ENCODE results near the gene NCK2.

The NCK2 gene

GRCh38 chr2:105854972-105855371 is 110.3 kb downstream of the NCK2 start:
- DNase-seq: no peak

GRCh38 chr2:105856581-105856980 is 111.9 kb downstream of the NCK2 start:
- no peak for DNase-seq

GRCh38 chr2:105857076-105857740 is 112.5 kb downstream of the NCK2 start:
- peak in 1 of 3 donors; percentile 31 for DNase-seq

GRCh38 chr2:105858868-105859693 is 114.4 kb downstream of the NCK2 start:
- no peak for DNase-seq

- DNase-seq: no peak
These were observed 114.9 kb downstream of the NCK2 start for GRCh38 chr2:105859694-105859951.

GRCh38 chr2:105860567-105860966 is 115.9 kb downstream of the NCK2 start:
- no peak for DNase-seq

- DNase-seq: no peak
These were observed 116.5 kb downstream of the NCK2 start for GRCh38 chr2:105861200-105861599.

GRCh38 chr2:105862843-105863242 is 118.1 kb downstream of the NCK2 start:
- DNase-seq: no peak

- peak in 2 of 3 donors; percentile 32 to 35 for DNase-seq
These were observed 119.5 kb downstream of the NCK2 start for GRCh38 chr2:105864262-105864661.

GRCh38 chr2:105865222-105865913 is 120.7 kb downstream of the NCK2 start:
- DNase-seq: peak; percentile 36 to 47 (median 36)

- DNase-seq: peak; percentile 13 to 53 (median 47)
These were observed 121.8 kb downstream of the NCK2 start for GRCh38 chr2:105866216-105867185.

GRCh38 chr2:105867587-105867986 is 122.9 kb downstream of the NCK2 start:
- DNase-seq: peak; percentile 18 to 50 (median 30)

GRCh38 chr2:105868060-105868459 is 123.3 kb downstream of the NCK2 start:
- peak; percentile 89 to 95 (median 92) for DNase-seq

- no peak for DNase-seq
These were observed 124.6 kb downstream of the NCK2 start for GRCh38 chr2:105869341-105869740.

- peak in 1 of 3 donors; percentile 27 for DNase-seq
These were observed 125.3 kb downstream of the NCK2 start for GRCh38 chr2:105870062-105870461.

GRCh38 chr2:105870858-105871257 is 126.1 kb downstream of the NCK2 start:
- no peak for DNase-seq

GRCh38 chr2:105872142-105872728 is 127.5 kb downstream of the NCK2 start:
- no peak for DNase-seq

- DNase-seq: no peak
These were observed 128.1 kb downstream of the NCK2 start for GRCh38 chr2:105872830-105873229.

GRCh38 chr2:105873281-105873680 is 128.6 kb downstream of the NCK2 start:
- peak; percentile 31 to 52 (median 45) for DNase-seq

- DNase-seq: peak; percentile 96 to 98 (median 97)
These were observed 129.0 kb downstream of the NCK2 start for GRCh38 chr2:105873721-105874120.

GRCh38 chr2:105874466-105874865 is 129.8 kb downstream of the NCK2 start:
- DNase-seq: no peak

GRCh38 chr2:105875241-105875640 is 130.5 kb downstream of the NCK2 start:
- no peak for DNase-seq
